ENCODE data around the gene CMTR1. TPM values are rescaled to one million over a fixed set of nuclear protein-coding genes. Genes with fewer than 3 reads are reported as not detected.
A peak's percentile ranks its signal among the peaks of the same experiment; 100 is the strongest.

CMTR1 gene
- total and polyA plus RNA-seq, 2 of the 13 experiments (the other 11 are each of a cell fraction or from before 2014, with no cell fraction given) = 19.7 to 55.2 TPM

DNA sequence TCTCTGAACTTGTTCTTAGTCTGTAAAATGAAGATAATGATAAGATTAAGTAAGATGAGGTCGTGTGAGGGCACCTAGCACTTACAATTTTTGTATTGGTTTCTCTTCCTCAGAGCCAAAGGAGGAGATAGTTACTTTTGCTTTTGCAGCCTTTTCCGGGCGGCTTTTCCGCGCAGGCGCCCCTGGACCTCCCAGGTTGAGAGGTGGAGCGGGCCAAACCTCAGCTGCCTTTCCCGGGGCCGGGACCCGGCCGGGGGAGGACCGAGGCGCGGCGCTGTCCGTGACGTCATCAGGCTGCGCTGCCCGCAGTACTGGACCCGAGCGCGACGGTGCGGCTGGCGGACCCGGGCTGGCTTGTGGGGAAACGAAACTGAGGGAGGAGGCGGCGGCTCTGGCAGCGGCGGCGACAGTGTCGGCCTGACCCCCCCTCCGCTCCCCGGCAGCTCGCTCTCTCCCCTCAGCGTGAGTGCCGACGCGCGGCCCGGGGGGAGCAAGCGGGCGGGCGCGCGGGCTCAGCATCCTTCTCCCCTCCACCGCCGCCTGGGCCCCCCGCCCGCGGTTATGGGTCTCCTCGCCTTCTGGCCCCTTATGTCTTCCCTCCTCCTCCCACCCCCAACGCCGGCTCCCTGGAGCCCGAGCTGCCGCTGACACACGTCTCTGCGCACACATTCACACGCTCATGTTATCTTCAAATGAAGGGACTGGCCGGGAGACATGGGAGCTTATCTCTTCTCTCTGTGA lies at the start of gene CMTR1 (continued):
- TF ChIP-seq ZBTB8A (CRISPR knock-in tag; IDR thresholded peaks at IDR 0.05; ENCODE audit: borderline replicate concordance, low read depth) = 0 out of 2 replicates have a peak, but pooled peaks have one; percentile 54
- no peak for TF ChIP-seq CHD4 (IDR thresholded peaks at IDR 0.05; ENCODE audit: borderline replicate concordance, low read length)
- no peak for TF ChIP-seq ZNF546 (CRISPR knock-in tag; conservative IDR thresholded peaks at IDR 0.05)
- no peak; the same call in 1 of the 2 replicates for TF ChIP-seq NFKBIZ (CRISPR knock-in tag; IDR thresholded peaks at IDR 0.05)
- TF ChIP-seq ZNF225 (CRISPR knock-in tag; IDR thresholded peaks at IDR 0.05) = peak; percentile 34; the same call in 1 of the 2 replicates
- TF ChIP-seq ZNF878 (CRISPR knock-in tag; IDR thresholded peaks at IDR 0.05) = 0 out of 2 replicates have a peak, but pooled peaks have one; percentile 81
- TF ChIP-seq SMAD9 (CRISPR knock-in tag; IDR thresholded peaks at IDR 0.05) = peak; percentile 89
- TF ChIP-seq, protein P1, sequence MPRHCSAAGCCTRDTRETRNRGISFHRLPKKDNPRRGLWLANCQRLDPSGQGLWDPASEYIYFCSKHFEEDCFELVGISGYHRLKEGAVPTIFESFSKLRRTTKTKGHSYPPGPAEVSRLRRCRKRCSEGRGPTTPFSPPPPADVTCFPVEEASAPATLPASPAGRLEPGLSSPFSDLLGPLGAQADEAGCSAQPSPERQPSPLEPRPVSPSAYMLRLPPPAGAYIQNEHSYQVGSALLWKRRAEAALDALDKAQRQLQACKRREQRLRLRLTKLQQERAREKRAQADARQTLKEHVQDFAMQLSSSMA (CRISPR knock-in tag; IDR thresholded peaks at IDR 0.05) = peak; percentile 84; the same call in 1 of the 2 replicates
- TF ChIP-seq ZNF740 (CRISPR knock-in tag; IDR thresholded peaks at IDR 0.05) = peak; percentile 82; the same call in 1 of the 2 replicates
- TF ChIP-seq ELF3 (CRISPR knock-in tag; IDR thresholded peaks at IDR 0.05) = peak; percentile 71
- TF ChIP-seq MLX (CRISPR knock-in tag; IDR thresholded peaks at IDR 0.05) = no peak
- peak; percentile 64; the same call in 1 of the 2 replicates for TF ChIP-seq THRA (CRISPR knock-in tag; IDR thresholded peaks at IDR 0.05; ENCODE audit: borderline replicate concordance)
- peak; percentile 76; the same call in 2 of the 3 replicates for TF ChIP-seq MXI1 (IDR thresholded peaks at IDR 0.05; ENCODE audit: borderline replicate concordance, low read depth, low read length)
- TF ChIP-seq RARA (CRISPR knock-in tag; IDR thresholded peaks at IDR 0.05) = peak; percentile 36; the same call in 1 of the 2 replicates
- TF ChIP-seq, protein P2, sequence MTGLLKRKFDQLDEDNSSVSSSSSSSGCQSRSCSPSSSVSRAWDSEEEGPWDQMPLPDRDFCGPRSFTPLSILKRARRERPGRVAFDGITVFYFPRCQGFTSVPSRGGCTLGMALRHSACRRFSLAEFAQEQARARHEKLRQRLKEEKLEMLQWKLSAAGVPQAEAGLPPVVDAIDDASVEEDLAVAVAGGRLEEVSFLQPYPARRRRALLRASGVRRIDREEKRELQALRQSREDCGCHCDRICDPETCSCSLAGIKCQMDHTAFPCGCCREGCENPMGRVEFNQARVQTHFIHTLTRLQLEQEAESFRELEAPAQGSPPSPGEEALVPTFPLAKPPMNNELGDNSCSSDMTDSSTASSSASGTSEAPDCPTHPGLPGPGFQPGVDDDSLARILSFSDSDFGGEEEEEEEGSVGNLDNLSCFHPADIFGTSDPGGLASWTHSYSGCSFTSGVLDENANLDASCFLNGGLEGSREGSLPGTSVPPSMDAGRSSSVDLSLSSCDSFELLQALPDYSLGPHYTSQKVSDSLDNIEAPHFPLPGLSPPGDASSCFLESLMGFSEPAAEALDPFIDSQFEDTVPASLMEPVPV (CRISPR knock-in tag; IDR thresholded peaks at IDR 0.05) = peak; percentile 88; the same call in 1 of the 2 replicates
- peak; percentile 87 for TF ChIP-seq HNRNPUL1 (IDR thresholded peaks at IDR 0.05; ENCODE audit: low read depth, low read length)
- peak; percentile 23; the same call in 1 of the 2 replicates for TF ChIP-seq ZNF572 (CRISPR knock-in tag; IDR thresholded peaks at IDR 0.05)
- TF ChIP-seq, protein P3, sequence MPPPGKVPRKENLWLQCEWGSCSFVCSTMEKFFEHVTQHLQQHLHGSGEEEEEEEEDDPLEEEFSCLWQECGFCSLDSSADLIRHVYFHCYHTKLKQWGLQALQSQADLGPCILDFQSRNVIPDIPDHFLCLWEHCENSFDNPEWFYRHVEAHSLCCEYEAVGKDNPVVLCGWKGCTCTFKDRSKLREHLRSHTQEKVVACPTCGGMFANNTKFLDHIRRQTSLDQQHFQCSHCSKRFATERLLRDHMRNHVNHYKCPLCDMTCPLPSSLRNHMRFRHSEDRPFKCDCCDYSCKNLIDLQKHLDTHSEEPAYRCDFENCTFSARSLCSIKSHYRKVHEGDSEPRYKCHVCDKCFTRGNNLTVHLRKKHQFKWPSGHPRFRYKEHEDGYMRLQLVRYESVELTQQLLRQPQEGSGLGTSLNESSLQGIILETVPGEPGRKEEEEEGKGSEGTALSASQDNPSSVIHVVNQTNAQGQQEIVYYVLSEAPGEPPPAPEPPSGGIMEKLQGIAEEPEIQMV (CRISPR knock-in tag; IDR thresholded peaks at IDR 0.05; ENCODE audit: low read depth) = no peak; the same call in 1 of the 2 replicates
- TF ChIP-seq, protein P4, sequence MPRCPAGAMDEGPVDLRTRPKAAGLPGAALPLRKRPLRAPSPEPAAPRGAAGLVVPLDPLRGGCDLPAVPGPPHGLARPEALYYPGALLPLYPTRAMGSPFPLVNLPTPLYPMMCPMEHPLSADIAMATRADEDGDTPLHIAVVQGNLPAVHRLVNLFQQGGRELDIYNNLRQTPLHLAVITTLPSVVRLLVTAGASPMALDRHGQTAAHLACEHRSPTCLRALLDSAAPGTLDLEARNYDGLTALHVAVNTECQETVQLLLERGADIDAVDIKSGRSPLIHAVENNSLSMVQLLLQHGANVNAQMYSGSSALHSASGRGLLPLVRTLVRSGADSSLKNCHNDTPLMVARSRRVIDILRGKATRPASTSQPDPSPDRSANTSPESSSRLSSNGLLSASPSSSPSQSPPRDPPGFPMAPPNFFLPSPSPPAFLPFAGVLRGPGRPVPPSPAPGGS (CRISPR knock-in tag; IDR thresholded peaks at IDR 0.05) = peak; percentile 71; the same call in 1 of the 2 replicates
- TF ChIP-seq ZNF556 (CRISPR knock-in tag; IDR thresholded peaks at IDR 0.05; ENCODE audit: borderline replicate concordance) = peak; percentile 94; the same call in 1 of the 2 replicates
- TF ChIP-seq ZNF160 (CRISPR knock-in tag; IDR thresholded peaks at IDR 0.05) = no peak

Measured in HepG2 (cell line).